CD4-positive, alpha-beta T cell treated with Interleukin-6 for 4 hours (primary cell): ENCODE data around the gene ZNF236.
"Not testable (repeated sequence)": the region's sequence is repeated elsewhere in the genome, so short reads cannot be mapped to it uniquely, and the experiment has no call there.

ENCODE experiments used
- DNase-seq: peaks from one replicate; pipeline ENCODE4 v3.0.0-alpha.2; 2020; ENCODE audit warnings: mixed read lengths

ZNF236 gene

GRCh38 chr18:76914314-76914713, 92.0 kb downstream of the ZNF236 start:
- DNase-seq = no peak

DNA sequence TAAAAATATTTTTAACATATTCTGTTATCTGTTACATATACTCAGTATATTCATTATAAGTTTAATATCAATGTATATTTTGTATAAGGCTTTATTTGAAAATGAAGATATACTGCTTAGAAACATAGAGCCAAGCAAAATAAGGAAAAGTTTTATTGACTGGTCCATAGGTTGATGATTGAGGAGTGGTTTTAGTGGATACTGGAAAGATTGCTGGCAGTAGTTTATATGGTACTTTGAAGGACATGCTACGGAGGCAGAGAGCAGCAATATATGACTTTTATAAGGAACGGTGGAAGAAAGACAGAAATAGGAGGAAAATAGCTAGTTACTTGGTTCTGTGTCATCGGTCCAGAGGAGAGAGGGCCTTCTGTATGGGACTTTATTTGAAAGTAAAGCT, 92.4 kb downstream of the ZNF236 start:
- DNase-seq = no peak

DNA sequence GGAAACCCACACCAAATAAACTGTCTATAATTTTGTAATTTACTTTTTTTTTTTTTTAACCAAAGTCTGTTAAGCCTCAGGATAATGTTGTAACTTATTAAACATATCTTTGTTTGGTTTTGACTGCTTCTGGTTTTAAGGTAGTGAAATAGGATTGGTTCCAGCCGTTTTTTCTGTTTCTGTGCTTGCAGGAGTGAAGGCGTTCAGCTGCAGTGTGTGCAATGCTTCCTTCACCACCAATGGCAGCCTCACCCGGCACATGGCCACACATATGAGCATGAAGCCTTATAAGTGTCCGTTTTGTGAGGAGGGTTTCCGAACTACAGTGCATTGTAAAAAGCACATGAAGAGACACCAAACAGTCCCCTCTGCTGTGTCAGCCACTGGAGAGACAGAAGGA, 93.1 kb downstream of the ZNF236 start:
- no peak for DNase-seq

GRCh38 chr18:76920974-76921373, 98.6 kb downstream of the ZNF236 start:
- DNase-seq = no peak

DNA sequence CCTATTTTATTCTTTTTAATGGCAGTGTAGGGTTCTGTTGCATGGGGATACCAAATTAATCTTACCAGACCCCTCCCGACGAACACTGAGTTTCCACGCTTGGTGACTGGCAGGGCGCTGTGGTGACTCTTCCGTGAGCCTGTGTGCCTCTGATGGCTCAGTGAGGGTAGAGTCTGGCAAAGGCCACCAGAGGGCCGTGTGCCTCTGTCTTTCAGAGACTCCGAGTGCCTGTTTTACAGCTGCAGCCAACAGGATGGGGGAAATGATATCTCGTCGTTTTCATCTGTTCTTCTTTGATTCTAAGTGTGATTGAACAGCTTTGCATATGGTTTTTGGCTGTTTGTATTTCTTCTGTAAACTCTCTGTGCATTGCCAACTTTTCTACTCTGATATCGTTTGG, 99.8 kb downstream of the ZNF236 start:
- DNase-seq = peak; percentile 64

- no peak for DNase-seq
Observed at GRCh38 chr18:76923485-76924085, 101.2 kb downstream of the ZNF236 start.

DNA sequence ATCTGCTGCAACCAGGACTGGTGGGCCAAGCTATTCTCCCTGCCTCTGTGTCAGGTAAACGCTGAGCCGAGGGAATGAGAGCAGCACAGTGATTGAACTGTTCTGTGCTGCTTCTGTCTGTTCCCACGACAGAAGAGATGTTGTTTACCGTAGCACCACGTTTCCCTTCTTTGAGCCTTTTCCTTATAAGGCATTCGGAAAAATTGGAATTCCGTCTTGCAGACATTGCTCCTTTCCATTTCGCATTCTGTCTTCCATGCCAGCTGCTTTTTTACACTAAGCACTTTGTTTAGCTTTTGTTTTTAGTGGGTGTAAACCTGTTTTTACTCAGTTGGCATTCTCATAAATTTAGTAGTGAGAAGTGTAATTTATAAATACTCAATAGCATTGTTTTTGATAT, 103.1 kb downstream of the ZNF236 start:
- DNase-seq = no peak

DNA sequence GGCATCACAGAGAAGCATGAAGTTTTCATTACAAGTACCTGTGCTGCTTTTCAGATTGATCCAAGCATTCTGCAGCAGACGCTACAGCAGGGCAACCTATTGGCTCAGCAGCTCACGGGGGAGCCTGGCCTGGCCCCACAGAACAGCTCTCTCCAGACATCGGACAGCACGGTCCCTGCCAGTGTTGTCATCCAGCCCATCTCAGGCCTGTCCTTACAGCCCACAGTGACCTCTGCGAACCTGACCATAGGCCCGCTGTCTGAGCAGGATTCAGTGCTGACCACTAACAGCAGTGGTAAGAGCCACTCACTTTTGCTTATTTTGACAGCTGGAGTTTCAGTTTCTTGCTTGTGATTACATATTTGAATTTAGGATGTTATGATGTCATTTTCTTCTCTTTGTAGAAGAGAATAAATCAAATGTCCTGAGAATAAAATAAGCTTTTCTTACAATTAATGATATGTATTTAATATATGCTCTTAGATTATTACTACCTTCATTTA, 104.9 kb downstream of the ZNF236 start:
- DNase-seq = no peak

DNA sequence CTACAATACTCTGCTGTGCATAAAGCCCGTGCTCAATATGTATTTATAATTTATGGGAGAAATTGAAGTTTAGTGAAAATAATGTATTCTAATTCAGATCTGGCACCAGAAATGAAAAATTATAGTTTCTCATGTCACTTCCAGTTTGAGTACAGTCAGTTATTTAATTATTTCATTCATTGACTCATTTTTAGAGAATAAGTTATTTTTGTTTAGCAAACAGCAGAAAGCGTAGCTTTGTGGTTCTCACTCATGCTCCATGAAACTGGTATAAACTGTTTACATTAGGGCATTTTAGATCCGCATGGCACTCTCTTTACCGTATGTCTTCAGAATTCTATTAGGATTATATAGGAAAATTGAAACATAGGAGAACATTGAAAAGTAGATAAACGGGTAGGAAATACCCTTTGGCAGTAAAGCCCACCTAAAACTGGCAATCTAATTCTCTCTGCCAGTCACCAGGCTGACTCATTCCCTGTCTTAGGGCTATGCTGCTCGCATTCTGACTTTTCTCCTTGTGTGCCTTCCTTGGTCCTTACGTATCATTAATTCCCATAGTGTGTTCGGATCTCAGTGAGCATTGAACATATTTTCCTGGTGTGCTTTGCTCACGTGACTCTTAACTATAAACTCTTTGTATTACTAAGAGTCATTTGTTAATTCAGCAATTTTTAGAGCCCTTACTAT, 106.0 kb downstream of the ZNF236 start:
- no peak for DNase-seq

- DNase-seq = no peak
Observed at GRCh38 chr18:76931171-76931570, 108.8 kb downstream of the ZNF236 start.

DNA sequence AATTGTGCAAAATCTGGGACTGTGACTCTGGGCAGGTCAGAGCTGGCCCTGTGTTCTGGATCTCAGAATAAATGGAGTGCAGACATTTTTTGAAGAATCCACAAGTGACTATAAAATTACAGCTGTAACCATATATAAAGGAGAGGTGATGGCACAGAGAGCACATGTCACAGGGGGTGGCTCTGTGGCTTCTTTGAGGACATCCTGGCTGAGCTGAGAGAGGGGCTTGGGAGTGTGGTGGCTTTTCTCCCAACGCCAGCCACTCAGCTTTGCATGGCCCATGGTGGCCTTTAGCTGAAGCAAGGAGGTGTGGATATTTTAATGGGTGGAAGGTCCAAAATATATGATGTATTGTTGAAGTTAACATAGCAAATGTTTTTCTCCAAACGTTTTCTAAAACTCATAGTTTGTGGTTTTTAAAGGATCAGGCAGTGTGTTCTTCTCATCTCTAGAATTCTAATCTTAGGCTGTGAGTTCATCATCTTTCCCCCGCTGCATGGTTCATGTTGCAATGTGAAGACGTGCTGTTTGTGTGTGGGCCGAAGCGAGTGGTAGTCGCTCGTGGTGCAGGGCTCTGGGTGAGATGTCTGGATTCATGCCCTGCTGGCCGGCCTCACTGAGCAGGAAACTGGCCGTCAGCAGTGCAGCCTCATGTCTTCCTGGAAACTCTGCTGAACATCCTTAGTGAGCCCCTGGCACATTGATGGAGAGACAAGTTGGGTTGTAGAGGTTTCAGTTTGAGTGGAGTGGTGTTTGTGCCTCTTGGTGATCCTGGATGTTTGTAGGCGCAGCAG, 109.9 kb downstream of the ZNF236 start:
- DNase-seq = no peak

- no peak for DNase-seq
Observed at GRCh38 chr18:76935722-76936337, 113.5 kb downstream of the ZNF236 start.

DNA sequence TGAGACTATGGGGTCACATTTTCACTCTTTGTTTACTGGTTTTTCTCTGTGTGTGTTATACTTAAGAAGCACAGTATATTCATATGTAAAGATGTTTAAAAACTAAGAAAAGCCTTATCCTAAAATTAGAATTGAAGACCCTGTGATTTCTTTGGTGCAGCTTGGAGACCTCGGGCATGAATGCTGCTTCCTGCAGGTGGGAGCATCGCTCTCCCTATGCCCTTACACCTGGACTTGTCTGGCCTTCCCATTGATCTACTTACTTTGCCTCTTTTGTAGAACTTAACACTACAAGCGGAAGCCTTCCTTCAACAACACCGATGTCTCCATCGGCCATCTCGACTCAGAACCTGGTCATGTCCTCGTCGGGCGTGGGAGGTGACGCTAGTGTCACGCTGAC, 114.5 kb downstream of the ZNF236 start:
- no peak for DNase-seq

- DNase-seq = no peak
Observed at GRCh38 chr18:76937597-76937996, 115.2 kb downstream of the ZNF236 start.

GRCh38 chr18:76938619-76939018, 116.3 kb downstream of the ZNF236 start:
- DNase-seq = no peak

DNA sequence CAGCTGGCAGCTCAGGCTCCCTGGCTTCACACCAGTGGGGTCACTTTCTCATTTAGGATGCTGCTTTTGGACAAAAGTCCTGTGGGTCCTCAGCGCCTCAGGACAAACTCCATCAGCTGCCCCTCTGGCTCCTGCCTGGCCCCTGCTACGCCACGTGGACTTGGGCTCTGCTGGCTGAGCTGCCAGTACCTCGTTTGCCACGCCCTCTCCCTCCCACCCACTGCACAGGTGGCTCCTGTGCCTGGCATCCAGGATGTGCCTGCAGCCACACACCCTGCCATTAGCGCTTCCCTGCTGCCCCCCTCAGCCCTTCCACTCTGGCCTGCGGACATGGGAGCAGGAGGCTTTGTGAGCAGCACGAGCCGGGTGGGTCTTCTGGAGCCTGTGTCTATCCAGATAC, 118.9 kb downstream of the ZNF236 start:
- no peak for DNase-seq

GRCh38 chr18:76943542-76944339, 121.4 kb downstream of the ZNF236 start:
- no peak for DNase-seq

DNA sequence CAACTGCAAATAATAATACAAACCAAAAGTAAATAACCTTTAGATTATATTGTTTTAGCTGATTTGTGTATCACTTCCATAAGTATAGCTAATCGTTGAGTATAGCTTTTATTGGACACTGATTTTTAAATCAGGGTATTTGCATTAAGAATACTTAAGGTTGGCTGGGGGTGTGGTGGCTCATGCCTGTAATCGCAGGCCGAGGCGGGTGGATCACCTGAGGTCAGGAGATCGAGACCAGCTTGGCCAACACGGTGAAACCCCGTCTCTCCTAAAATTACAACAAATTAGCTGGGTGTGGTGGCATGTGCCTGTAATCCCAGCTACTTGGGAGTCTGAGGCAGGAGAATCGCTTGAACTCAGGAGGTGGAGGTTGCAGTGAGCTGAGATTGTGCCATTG, 122.0 kb downstream of the ZNF236 start:
- DNase-seq = not testable (repeated sequence)

DNA sequence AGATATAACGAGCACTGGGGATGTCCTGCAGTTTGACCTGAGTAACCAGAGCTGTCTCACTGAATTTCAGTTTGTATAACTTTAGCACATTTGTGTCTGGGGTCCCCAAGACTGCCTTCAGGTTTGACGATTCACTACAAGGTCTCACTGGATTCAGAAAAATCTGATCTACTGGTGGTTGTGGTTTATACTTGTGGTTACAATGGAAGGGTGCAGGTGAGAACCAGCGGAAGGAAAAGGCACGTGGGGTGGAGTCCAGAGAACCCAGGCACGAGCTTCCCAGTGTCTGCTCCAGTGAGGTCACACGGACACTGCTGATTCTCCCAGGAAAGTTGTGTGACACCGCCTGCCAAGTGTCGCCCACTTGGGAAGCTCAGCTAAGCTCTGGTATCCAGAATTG, 126.0 kb downstream of the ZNF236 start:
- no peak for DNase-seq

DNA sequence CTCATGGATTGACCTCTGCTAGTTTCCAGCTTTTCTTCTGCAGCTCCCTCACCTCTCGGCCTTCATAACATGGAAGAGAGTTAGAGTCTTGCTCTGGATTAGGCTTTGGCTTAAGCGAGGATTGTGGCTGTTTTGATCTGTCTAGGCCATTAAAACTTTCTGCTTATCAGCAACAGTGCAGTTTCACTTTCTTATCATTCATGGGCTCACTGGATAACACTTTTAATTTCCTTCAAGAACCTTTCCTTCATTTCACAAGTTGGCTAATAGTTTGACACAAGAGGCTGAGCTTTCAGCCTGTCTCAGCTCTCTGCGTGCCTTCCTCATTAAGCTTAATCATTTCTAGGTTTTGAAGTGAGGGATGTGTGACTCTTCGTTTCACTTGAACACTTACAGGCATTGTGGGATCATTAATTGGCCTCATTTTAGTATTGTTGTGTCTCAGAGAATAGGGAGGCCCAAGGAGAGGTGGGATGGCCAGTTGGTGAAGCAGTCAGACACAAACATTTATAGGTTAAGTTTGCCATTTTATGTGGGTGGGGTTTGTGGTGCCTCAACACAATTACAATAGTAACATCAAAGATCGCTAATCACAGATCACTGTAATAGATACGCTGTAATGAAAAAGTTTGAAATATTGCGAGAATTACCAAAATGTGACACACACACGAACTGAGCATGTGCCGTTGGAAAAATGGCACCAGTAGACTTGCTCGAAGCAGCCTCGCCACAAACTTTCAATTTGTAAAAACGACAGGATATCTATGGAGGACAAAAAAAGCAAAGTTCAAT, 129.3 kb downstream of the ZNF236 start:
- no peak for DNase-seq

DNA sequence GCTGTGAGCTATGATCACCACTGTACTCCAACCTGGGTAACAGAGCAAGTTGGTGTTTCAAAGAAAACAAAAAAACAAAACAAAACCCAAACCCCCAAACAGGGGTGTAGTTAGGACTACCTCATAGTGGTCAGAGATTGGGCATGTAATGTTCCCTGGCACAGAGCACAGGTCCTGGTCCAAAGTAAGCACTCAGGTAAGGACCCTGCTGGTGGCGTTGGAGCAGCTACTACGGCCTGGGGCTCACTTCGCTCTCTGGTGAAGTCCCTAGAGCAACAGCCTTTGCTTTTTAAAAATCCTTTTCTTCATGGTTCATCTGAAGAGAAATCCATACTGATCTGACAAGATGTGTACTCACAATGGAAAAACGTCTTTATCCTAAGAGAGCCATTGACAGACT, 130.4 kb downstream of the ZNF236 start:
- no peak for DNase-seq

GRCh38 chr18:76953156-76953555, 130.8 kb downstream of the ZNF236 start:
- no peak for DNase-seq
